Esophagus (tissue), 2 donors: ENCODE data around the gene HOXC9. TPM values are rescaled to one million over a fixed set of nuclear protein-coding genes. Genes with fewer than 3 reads are reported as not detected.
A peak's percentile ranks its signal among the peaks of the same experiment; 100 is the strongest.

ENCODE experiments used
- H3K27ac ChIP-seq, 2 donors: one replicate each; pipeline ENCODE4 v1.5.1; 2013; ENCODE audit warnings: low read depth in 2 of 2, mild to moderate bottlenecking in 2 of 2, inconsistent platforms in 1 of 2, low read length in 1 of 2, moderate library complexity in 1 of 2
- H3K27me3 ChIP-seq, 2 donors: one replicate each; pipeline ENCODE4 v1.6.1; 2013; ENCODE audit warnings: low read length in 2 of 2, control low read depth in 1 of 2, mild to moderate bottlenecking in 1 of 2; ENCODE audit not compliant: insufficient read depth in 2 of 2, control insufficient read depth in 1 of 2
- H3K36me3 ChIP-seq, 2 donors: one replicate each; pipeline ENCODE4 v1.6.1; 2013; ENCODE audit warnings: low read length in 1 of 2; ENCODE audit not compliant: control insufficient read depth in 2 of 2, insufficient read depth in 2 of 2
- H3K4me1 ChIP-seq, 2 donors: one replicate each; pipeline ENCODE4 v1.6.1; 2013; ENCODE audit warnings: low read length in 1 of 2; ENCODE audit not compliant: control insufficient read depth in 2 of 2, insufficient read depth in 2 of 2
- H3K4me3 ChIP-seq, 2 donors: one replicate each; pipeline ENCODE4 v1.5.1; 2013; ENCODE audit warnings: low read length in 2 of 2, mild to moderate bottlenecking in 2 of 2, low read depth in 1 of 2, moderate library complexity in 1 of 2
- H3K9me3 ChIP-seq, 2 donors: one replicate each; pipeline ENCODE4 v1.6.1; 2013; ENCODE audit warnings: mild to moderate bottlenecking in 2 of 2, low read depth in 1 of 2, low read length in 1 of 2, moderate library complexity in 1 of 2; ENCODE audit not compliant: control insufficient read depth in 2 of 2, insufficient read depth in 1 of 2
- WGBS, 2 donors: extraction: QIAGEN DNeasy Blood & Tissue Kit; methylation state at CpG; one replicate each; pipeline ENCODE4 v1.1.7; 2013; 5-methylcytosine and 5-hydroxymethylcytosine counted together
- polyA plus RNA-seq, 2 donors: library from polyadenylated mRNA; stranded (reverse); fragments of 200-250 nt; gene quantifications; one replicate each; pipeline ENCODE4 v1.2.3, GENCODE V29; 2013
- donor health status: healthy with polysubstance abuse.
- donor health status: Bipolar disorder and iron deficiency.

The HOXC9 gene
- polyA plus RNA-seq, 2 donors = 0.20 to 0.51 TPM

- Histone ChIP-seq H3K9me3 (no peaks in the 10 kb centered on the region), H3K4me3 (no peak overlapping the region), H3K27ac (no peak overlapping the region), H3K36me3 (no peaks in the 10 kb centered on the region), H3K27me3 (no peaks in the 10 kb centered on the region), H3K4me1 (peaks cover 5 to 9% of the 10 kb centered on the region in 2 donors)
- 52 to 67% methylated on average over 6 of the region's 6 CpGs for WGBS, 2 donors
Observed at GRCh38 chr12:54049108-54049507, 49.1 kb downstream of the HOXC9 start.

DNA sequence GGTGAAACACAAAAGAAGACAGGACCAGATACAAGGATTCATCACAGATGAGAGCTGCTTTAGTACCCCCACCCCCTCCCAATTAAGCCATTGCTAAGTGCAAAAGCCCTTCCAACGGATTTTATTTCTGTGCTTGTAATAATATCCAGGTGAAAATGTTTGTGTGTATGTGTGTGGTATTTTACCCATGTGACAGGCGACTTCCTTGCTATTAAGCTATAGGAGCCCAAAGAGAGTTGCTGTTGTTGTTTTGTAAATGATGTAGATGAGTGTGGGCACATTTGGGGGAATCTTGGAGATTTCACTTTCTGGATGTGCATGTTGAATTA, 50.5 kb downstream of the HOXC9 start:
- Histone ChIP-seq H3K27me3 (no peaks in the 10 kb centered on the region), H3K4me3 (peak overlapping the region in 1 of 2 donors; percentile 40), H3K36me3 (no peaks in the 10 kb centered on the region), H3K4me1 (peaks cover 5 to 11% of the 10 kb centered on the region in 2 donors), H3K27ac (peak overlapping the region; percentile 37 to 65), H3K9me3 (no peaks in the 10 kb centered on the region)
- 36% methylated on average over 2 of the region's 2 CpGs for WGBS, 2 donors

GRCh38 chr12:54051026-54051842, 51.3 kb downstream of the HOXC9 start:
- no peaks in the 10 kb centered on the region for H3K9me3 ChIP-seq
- no peaks in the 10 kb centered on the region for H3K36me3 ChIP-seq
- H3K27ac ChIP-seq = peak overlapping the region; percentile 73 to 88
- no peaks in the 10 kb centered on the region for H3K27me3 ChIP-seq
- H3K4me1 ChIP-seq = peaks cover 5 to 11% of the 10 kb centered on the region in 2 donors
- 39 to 44% methylated on average over 12 of the region's 12 CpGs for WGBS, 2 donors
- no peak overlapping the region for H3K4me3 ChIP-seq

GRCh38 chr12:54051874-54052437, 52.0 kb downstream of the HOXC9 start:
- Histone ChIP-seq H3K4me3 (peak overlapping the region in 1 of 2 donors; percentile 24), H3K4me1 (peaks cover 5 to 11% of the 10 kb centered on the region in 2 donors), H3K27me3 (no peaks in the 10 kb centered on the region), H3K9me3 (no peaks in the 10 kb centered on the region), H3K27ac (peak overlapping the region; percentile 73 to 91), H3K36me3 (no peaks in the 10 kb centered on the region)
- 23 to 29% methylated on average over 24 of the region's 24 CpGs for WGBS, 2 donors

GRCh38 chr12:54052438-54053002, 52.6 kb downstream of the HOXC9 start:
- peak overlapping the region in 1 of 2 donors; percentile 91 for H3K4me3 ChIP-seq
- peak overlapping the region; percentile 73 to 91 for H3K27ac ChIP-seq
- H3K4me1 ChIP-seq = peaks cover 3 to 11% of the 10 kb centered on the region in 2 donors
- H3K9me3 ChIP-seq = no peaks in the 10 kb centered on the region
- H3K36me3 ChIP-seq = no peaks in the 10 kb centered on the region
- 21 to 31% methylated on average over 10 of the region's 10 CpGs for WGBS, 2 donors
- no peaks in the 10 kb centered on the region for H3K27me3 ChIP-seq

Other genes with a start within 250 kb of the HOXC9 start
- gene CISTR, start 248.2 kb upstream of the HOXC9 start, polyA plus RNA-seq = not detected
- gene HOXC13, start 61.3 kb upstream of the HOXC9 start, polyA plus RNA-seq = under 1 TPM; 0.02 to 0.04 TPM
- not detected for gene HOXC12, start 45.3 kb upstream of the HOXC9 start, polyA plus RNA-seq
- not detected for gene HOXC11, start 27.0 kb upstream of the HOXC9 start, polyA plus RNA-seq
- gene HOTAIR, start 25.2 kb upstream of the HOXC9 start, polyA plus RNA-seq = not detected
- under 1 TPM; 0.02 to 0.04 TPM for gene HOXC10, start 15.0 kb upstream of the HOXC9 start, polyA plus RNA-seq
- under 1 TPM; 0.04 to 0.21 TPM for gene HOXC8, start 8.8 kb downstream of the HOXC9 start, polyA plus RNA-seq
- gene HOXC6, start 28.3 kb downstream of the HOXC9 start, polyA plus RNA-seq = 1 to 10 TPM; 1.4 TPM
- gene HOXC5, start 32.9 kb downstream of the HOXC9 start, polyA plus RNA-seq = under 1 TPM; 0.41 to 0.96 TPM
- gene HOXC4, start 53.7 kb downstream of the HOXC9 start, polyA plus RNA-seq = 1 to 10 TPM; 3.3 to 3.7 TPM
- gene SMUG1, start 188.8 kb downstream of the HOXC9 start, polyA plus RNA-seq = 10 to 100 TPM; 38.2 to 40.9 TPM